HepG2 (cell line): ENCODE results near the gene HOXA10. TPM values are rescaled to one million over a fixed set of nuclear protein-coding genes. Genes with fewer than 3 reads are reported as not detected.

Experiments
- BORCS8-MEF2B ChIP-seq: sonication (generic); formaldehyde crosslinking; IDR thresholded peaks from 2 replicates; pipeline ENCODE4 v1.8.0; 2022; ENCODE audit warnings: mild to moderate bottlenecking, missing genetic modification reagents
- CBFB ChIP-seq: sonication (generic); formaldehyde crosslinking; IDR thresholded peaks from 2 replicates; pipeline ENCODE4 v1.4.0; 2020; ENCODE audit warnings: missing genetic modification reagents
- FOXK1 ChIP-seq: sonication (generic); formaldehyde crosslinking; IDR thresholded peaks from 2 replicates; pipeline ENCODE4 v1.4.0; 2020; ENCODE audit warnings: low read depth, missing genetic modification reagents, borderline replicate concordance
- GFI1 ChIP-seq: sonication (generic); formaldehyde crosslinking; IDR thresholded peaks from 2 replicates; pipeline ENCODE4 v1.5.0; 2020; ENCODE audit warnings: missing genetic modification reagents, mild to moderate bottlenecking, borderline replicate concordance
- HES4 ChIP-seq: sonication (generic); formaldehyde crosslinking; IDR thresholded peaks from 2 replicates; pipeline ENCODE4 v1.9.0; 2021; ENCODE audit warnings: mild to moderate bottlenecking, missing genetic modification reagents, borderline replicate concordance
- HNRNPK ChIP-seq: fragments of 200-400 bp; formaldehyde crosslinking; IDR thresholded peaks from 2 replicates; pipeline ENCODE4 v1.6.1; 2018; ENCODE audit warnings: low read length, low read depth, moderate library complexity, mild to moderate bottlenecking; ENCODE audit not compliant: poor library complexity, severe bottlenecking
- MAFF ChIP-seq: IDR thresholded peaks from 2 replicates; pipeline ENCODE4 v1.6.1; 2011; ENCODE audit warnings: low read depth, low read length, improper control_type of control experiment
- MED13 ChIP-seq: sonication (generic); formaldehyde crosslinking; IDR thresholded peaks from 2 replicates; pipeline ENCODE4 v1.5.0; 2020; ENCODE audit warnings: missing genetic modification reagents
- NR2F6 ChIP-seq, 2 experiments: IDR thresholded peaks; 2 replicates each; pipeline ENCODE4 v1.6.1; 2016; ENCODE audit warnings: antibody characterized with exemption in 1 of 2, mild to moderate bottlenecking in 1 of 2
- SRY ChIP-seq: sonication (generic); formaldehyde crosslinking; IDR thresholded peaks from 2 replicates; pipeline ENCODE4 v1.8.0; 2022; ENCODE audit warnings: mild to moderate bottlenecking, missing genetic modification reagents
- STAG1 ChIP-seq: sonication (generic); formaldehyde crosslinking; IDR thresholded peaks from 2 replicates; pipeline ENCODE4 v1.4.0; 2020; ENCODE audit warnings: missing genetic modification reagents
- TAF15 ChIP-seq: fragments of 200-400 bp; formaldehyde crosslinking; IDR thresholded peaks from one replicate; pipeline ENCODE4 v1.6.1; 2018; ENCODE audit warnings: mild to moderate bottlenecking, low read depth, low read length; ENCODE audit not compliant: poor library complexity, severe bottlenecking
- TCF12 ChIP-seq, 2 experiments: fragments of 450-650 bp in 1 of 2; sonication (generic) in 1 of 2; formaldehyde crosslinking in 1 of 2; IDR thresholded peaks; 2 replicates each; pipeline versions ENCODE4 v1.6.1 to v1.8.0; 2017 to 2022; ENCODE audit warnings: antibody characterized with exemption in 1 of 2, mild to moderate bottlenecking in 1 of 2, missing genetic modification reagents in 1 of 2, moderate library complexity in 1 of 2
- TOPORS ChIP-seq: sonication (generic); formaldehyde crosslinking; IDR thresholded peaks from 2 replicates; pipeline ENCODE4 v1.8.0; 2023; ENCODE audit warnings: mild to moderate bottlenecking, missing genetic modification reagents
- ZKSCAN1 ChIP-seq: fragments of 150-350 bp; IDR thresholded peaks from 2 replicates; pipeline ENCODE4 v1.6.1; 2014; ENCODE audit warnings: low read length
- ZNF101 ChIP-seq: sonication (generic); formaldehyde crosslinking; IDR thresholded peaks from 2 replicates; pipeline ENCODE4 v1.4.0; 2020; ENCODE audit warnings: mild to moderate bottlenecking, low read depth, missing genetic modification reagents, borderline replicate concordance
- ZNF20 ChIP-seq: sonication (generic); formaldehyde crosslinking; IDR thresholded peaks from 2 replicates; pipeline ENCODE4 v1.4.0; 2020; ENCODE audit warnings: mild to moderate bottlenecking, moderate library complexity, missing genetic modification reagents
- ZNF234 ChIP-seq: sonication (generic); formaldehyde crosslinking; conservative IDR thresholded peaks from 2 replicates; pipeline ENCODE4 v1.5.1; 2020; ENCODE audit warnings: mild to moderate bottlenecking, missing genetic modification reagents
- ZNF451 ChIP-seq: sonication (generic); formaldehyde crosslinking; IDR thresholded peaks from 2 replicates; pipeline ENCODE4 v1.5.0; 2020; ENCODE audit warnings: mild to moderate bottlenecking, missing genetic modification reagents
- ZNF781 ChIP-seq: sonication (generic); formaldehyde crosslinking; IDR thresholded peaks from 2 replicates; pipeline ENCODE4 v1.5.1; 2020; ENCODE audit warnings: borderline replicate concordance, mild to moderate bottlenecking, missing genetic modification reagents; ENCODE audit errors: not compliant biosample characterization
- ZNF782 ChIP-seq: sonication (generic); formaldehyde crosslinking; IDR thresholded peaks from 2 replicates; pipeline ENCODE4 v1.4.0; 2020; ENCODE audit warnings: missing genetic modification reagents, mild to moderate bottlenecking, borderline replicate concordance
- ZSCAN22 ChIP-seq: sonication (generic); formaldehyde crosslinking; IDR thresholded peaks from 2 replicates; pipeline ENCODE4 v1.4.0; 2020; ENCODE audit warnings: mild to moderate bottlenecking, missing genetic modification reagents
- ZSCAN31 ChIP-seq: sonication (generic); formaldehyde crosslinking; IDR thresholded peaks from 2 replicates; pipeline ENCODE4 v1.5.0; 2020; ENCODE audit warnings: low read depth, mild to moderate bottlenecking, missing genetic modification reagents
- polyA plus RNA-seq, 8 experiments: library from polyadenylated mRNA; depleted of rRNA in 3 of 8; stranded (reverse) in 7 of 8; unstranded in 1 of 8; fragments of >200 nt; fragmentation: Illumina TruSeq in 4 of 8; extraction: Trizol in 4 of 8; gene quantifications; 2 replicates each; pipeline versions ENCODE4 v1.2.1 to v1.2.3, GENCODE V29; 2011 to 2016; ENCODE audit warnings: low read depth in 4 of 8, missing spikeins in 1 of 8, mixed read lengths in 1 of 8; ENCODE audit not compliant: insufficient read depth in 1 of 8
- total RNA-seq, 5 experiments: library from RNA; depleted of rRNA; stranded (reverse); fragments of >200 nt; fragmentation: Illumina TruSeq; extraction: Trizol; gene quantifications; 2 replicates each; pipeline ENCODE4 v1.2.3, GENCODE V29; 2016; ENCODE audit warnings: low read depth in 1 of 5
- TF ChIP-seq, protein P1 (sequence below): sonication (generic); formaldehyde crosslinking; IDR thresholded peaks from 2 replicates; pipeline ENCODE4 v1.8.1; 2023; ENCODE audit warnings: mild to moderate bottlenecking, inconsistent platforms, moderate library complexity, missing genetic modification reagents, borderline replicate concordance
- TF ChIP-seq, protein P2 (sequence below): sonication (generic); formaldehyde crosslinking; IDR thresholded peaks from 2 replicates; pipeline ENCODE4 v1.4.0; 2020; ENCODE audit warnings: mild to moderate bottlenecking, low read depth, missing genetic modification reagents
- TF ChIP-seq, protein P3 (sequence below): sonication (generic); formaldehyde crosslinking; IDR thresholded peaks from 2 replicates; pipeline ENCODE4 v1.4.0; 2020; ENCODE audit warnings: mild to moderate bottlenecking, missing genetic modification reagents
- TF ChIP-seq, protein P4 (sequence below): IDR thresholded peaks from 2 replicates; pipeline ENCODE4 v1.6.1; 2016; ENCODE audit warnings: mild to moderate bottlenecking

Gene HOXA10
- total and polyA plus RNA-seq, 2 of the 13 experiments (the other 11 are each of a cell fraction or from before 2014, with no cell fraction given) = not detected

DNA sequence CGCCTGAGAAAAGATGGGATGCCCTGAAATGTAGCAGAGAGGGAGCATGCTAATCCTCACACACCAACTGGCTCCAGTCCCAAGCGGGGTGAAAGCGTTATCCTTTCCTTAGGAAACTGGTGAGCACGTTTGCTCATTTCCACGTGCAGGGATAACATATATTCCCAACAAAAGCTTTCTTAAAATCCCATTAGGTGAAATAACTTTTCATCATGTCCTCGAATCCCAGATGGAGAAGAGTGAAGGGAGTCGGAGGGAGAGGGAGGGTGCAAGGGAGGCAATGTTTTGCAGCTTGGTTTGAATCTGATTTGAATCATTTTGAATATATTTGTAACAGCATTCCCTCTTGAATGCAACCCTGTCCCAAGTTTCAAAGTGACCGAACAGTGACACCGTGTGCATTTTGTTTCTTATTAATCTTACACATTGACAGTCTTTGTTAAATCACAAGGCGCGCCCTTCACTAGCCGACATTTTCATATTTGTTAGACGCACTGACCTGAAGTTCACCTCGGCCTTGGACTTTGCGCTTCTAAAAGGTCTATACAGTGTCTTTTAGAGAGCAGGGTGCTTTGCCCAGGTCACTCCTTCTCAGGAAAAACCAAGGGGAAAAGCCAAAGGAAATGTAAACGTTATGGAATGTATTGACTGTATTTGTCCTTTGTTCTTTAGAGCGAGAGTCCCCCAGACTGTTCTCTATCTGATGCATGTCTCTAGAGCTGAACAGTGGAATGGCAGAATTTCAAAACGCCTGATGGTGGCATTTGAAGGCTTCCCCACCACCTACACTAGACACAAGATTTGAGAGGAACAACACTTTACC is 40.5 kb downstream of the HOXA10 start (continued):
- TF ChIP-seq, protein P1, sequence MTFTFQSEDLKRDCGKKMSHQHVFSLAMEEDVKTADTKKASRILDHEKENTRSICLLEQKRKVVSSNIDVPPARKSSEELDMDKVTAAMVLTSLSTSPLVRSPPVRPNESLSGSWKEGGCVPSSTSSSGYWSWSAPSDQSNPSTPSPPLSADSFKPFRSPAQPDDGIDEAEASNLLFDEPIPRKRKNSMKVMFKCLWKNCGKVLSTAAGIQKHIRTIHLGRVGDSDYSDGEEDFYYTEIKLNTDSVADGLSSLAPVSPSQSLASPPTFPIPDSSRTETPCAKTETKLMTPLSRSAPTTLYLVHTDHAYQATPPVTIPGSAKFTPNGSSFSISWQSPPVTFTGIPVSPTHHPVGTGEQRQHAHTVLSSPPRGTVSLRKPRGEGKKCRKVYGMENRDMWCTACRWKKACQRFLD = no peak
- no peak for TF ChIP-seq CBFB
- no peak for TF ChIP-seq ZNF20 (CRISPR knock-in tag)
- TF ChIP-seq HNRNPK = no peak
- no peak for TF ChIP-seq ZNF234
- TF ChIP-seq ZNF451 (CRISPR knock-in tag) = no peak
- TF ChIP-seq ZNF782 (CRISPR knock-in tag) = no peak
- no peak for TF ChIP-seq BORCS8-MEF2B (CRISPR knock-in tag)
- TF ChIP-seq MED13 (CRISPR knock-in tag) = no peak
- TF ChIP-seq GFI1 = no peak
- TF ChIP-seq, protein P2, sequence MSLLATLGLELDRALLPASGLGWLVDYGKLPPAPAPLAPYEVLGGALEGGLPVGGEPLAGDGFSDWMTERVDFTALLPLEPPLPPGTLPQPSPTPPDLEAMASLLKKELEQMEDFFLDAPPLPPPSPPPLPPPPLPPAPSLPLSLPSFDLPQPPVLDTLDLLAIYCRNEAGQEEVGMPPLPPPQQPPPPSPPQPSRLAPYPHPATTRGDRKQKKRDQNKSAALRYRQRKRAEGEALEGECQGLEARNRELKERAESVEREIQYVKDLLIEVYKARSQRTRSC (CRISPR knock-in tag) = no peak
- no peak for TF ChIP-seq SRY (CRISPR knock-in tag)
- no peak for TF ChIP-seq MAFF
- TF ChIP-seq ZNF101 (CRISPR knock-in tag) = no peak
- TF ChIP-seq, protein P3, sequence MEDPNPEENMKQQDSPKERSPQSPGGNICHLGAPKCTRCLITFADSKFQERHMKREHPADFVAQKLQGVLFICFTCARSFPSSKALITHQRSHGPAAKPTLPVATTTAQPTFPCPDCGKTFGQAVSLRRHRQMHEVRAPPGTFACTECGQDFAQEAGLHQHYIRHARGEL (CRISPR knock-in tag) = no peak
- no peak for TF ChIP-seq ZSCAN31 (CRISPR knock-in tag)
- no peak for TF ChIP-seq ZNF781 (CRISPR knock-in tag)
- TF ChIP-seq STAG1 (CRISPR knock-in tag) = peak; percentile 23; the same call in 1 of the 2 replicates
- TF ChIP-seq, protein P4, sequence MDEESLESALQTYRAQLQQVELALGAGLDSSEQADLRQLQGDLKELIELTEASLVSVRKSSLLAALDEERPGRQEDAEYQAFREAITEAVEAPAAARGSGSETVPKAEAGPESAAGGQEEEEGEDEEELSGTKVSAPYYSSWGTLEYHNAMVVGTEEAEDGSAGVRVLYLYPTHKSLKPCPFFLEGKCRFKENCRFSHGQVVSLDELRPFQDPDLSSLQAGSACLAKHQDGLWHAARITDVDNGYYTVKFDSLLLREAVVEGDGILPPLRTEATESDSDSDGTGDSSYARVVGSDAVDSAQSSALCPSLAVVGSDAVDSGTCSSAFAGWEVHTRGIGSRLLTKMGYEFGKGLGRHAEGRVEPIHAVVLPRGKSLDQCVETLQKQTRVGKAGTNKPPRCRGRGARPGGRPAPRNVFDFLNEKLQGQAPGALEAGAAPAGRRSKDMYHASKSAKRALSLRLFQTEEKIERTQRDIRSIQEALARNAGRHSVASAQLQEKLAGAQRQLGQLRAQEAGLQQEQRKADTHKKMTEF = no peak; the same call in 1 of the 2 replicates
- TF ChIP-seq TCF12 (IDR thresholded peaks at IDR 0.05) = no peak
- no peak for TF ChIP-seq TCF12 (CRISPR knock-in tag; IDR thresholded peaks at IDR 0.05)
- TF ChIP-seq TOPORS (CRISPR knock-in tag) = no peak
- no peak for TF ChIP-seq ZSCAN22 (CRISPR knock-in tag)
- no peak for TF ChIP-seq HES4 (CRISPR knock-in tag)
- peak; percentile 83 for TF ChIP-seq NR2F6 (IDR thresholded peaks at IDR 0.05)
- peak; percentile 69 for TF ChIP-seq NR2F6 (CRISPR knock-in tag; IDR thresholded peaks at IDR 0.05)
- no peak for TF ChIP-seq TAF15
- no peak for TF ChIP-seq ZKSCAN1
- TF ChIP-seq FOXK1 = no peak
